HG03025 (cell line): ENCODE measurements around the gene TPCN1.

ENCODE experiments used
- ATAC-seq: cut with Tn5 transposase; IDR thresholded peaks from one replicate; pipeline ENCODE4 v1.9.1; 2021; ENCODE audit warnings: mild to moderate bottlenecking, moderate library complexity; ENCODE audit not compliant: unreplicated experiment, low FRiP score

The TPCN1 gene

DNA sequence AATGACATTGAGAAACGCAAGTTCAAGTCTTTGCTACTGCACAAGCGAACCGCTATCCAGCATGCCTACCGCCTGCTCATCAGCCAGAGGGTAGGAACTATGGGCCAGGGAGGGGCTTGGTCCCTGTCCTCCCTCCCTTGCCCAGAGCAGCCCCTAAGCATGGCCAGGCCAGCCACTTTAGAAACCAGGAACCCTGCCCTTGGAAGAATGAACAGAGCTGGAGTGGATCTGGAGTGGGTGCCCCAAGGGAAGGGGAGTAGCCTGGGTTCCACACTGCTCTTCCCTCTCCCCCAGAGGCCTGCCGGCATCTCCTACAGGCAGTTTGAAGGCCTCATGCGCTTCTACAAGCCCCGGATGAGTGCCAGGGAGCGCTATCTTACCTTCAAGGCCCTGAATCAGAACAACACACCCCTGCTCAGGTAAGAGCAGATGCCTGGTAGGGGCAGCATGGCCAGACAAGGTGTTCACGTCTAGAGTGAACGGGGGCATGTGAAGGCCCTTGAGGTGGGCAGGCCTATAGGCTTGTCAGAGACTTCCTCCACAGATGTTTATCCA, 55.8 kb downstream of the TPCN1 start:
- ATAC-seq: no peak

GRCh38 chr12:113277511-113277910, 56.2 kb downstream of the TPCN1 start:
- no peak for ATAC-seq

DNA sequence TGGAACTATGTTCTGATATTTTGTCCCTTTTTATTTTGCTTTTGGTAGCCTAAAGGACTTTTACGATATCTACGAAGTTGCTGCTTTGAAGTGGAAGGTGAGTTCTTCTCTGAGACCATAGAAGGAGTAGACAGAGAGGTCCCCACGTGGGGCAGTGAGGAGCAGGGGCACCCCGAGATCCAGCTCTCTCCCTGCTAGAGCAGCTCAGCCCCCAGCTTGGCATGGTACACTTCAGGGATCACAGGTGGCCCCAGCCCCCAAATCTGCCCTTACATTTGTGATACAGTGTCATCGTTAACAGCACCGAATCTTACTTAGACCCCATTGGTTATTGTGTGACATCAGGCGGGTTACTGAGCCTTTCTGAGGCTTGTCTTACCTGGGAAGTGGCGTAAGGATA, 56.9 kb downstream of the TPCN1 start:
- ATAC-seq: no peak

- ATAC-seq: no peak
Observed at GRCh38 chr12:113278633-113279032, 57.4 kb downstream of the TPCN1 start.

- no peak for ATAC-seq
Observed at GRCh38 chr12:113284751-113285150, 63.5 kb downstream of the TPCN1 start.

- ATAC-seq: no peak
Observed at GRCh38 chr12:113285679-113286610, 64.7 kb downstream of the TPCN1 start.

- ATAC-seq: no peak
Observed at GRCh38 chr12:113286712-113287111, 65.4 kb downstream of the TPCN1 start.

- no peak for ATAC-seq
Observed at GRCh38 chr12:113287146-113287898, 66.1 kb downstream of the TPCN1 start.

- no peak for ATAC-seq
Observed at GRCh38 chr12:113287899-113288282, 66.6 kb downstream of the TPCN1 start.

GRCh38 chr12:113289361-113289760, 68.1 kb downstream of the TPCN1 start:
- no peak for ATAC-seq

DNA sequence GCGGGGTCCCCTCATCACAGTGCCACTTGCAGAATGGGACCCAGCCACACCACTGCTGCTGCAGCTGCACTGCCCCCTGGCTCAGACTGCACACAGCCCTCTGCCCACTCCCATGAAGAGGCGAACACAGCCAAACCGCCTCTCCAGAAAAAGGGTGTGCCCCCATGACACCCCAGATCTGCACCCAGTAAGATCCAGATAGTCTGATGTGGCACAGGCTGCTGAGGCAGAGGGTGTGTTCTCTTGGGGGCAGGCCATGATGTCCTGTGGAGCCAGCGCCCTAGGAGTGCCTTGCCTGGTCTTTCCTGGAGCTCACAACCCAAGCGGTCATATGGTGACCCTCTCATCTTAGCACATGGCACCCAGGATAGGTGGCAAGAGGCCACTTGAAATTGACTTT, 69.2 kb downstream of the TPCN1 start:
- no peak for ATAC-seq

DNA sequence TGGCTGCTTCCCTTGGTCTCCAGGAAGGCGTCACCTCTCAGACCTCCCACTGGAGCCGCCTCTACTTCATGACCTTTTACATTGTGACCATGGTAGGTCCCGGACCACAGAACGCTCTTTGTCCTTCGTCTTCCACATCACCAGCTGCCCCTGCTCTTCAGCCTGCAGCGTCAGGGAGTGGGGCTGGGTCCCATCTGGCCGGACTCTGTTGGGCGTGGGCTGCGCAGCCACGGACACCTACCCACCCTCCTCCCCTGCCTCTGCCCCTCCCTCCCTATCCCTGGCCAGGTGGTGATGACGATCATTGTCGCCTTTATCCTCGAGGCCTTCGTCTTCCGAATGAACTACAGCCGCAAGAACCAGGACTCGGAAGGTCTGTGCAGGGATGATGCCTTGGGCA, 70.3 kb downstream of the TPCN1 start:
- ATAC-seq: no peak

- ATAC-seq: no peak
Observed at GRCh38 chr12:113292091-113292490, 70.8 kb downstream of the TPCN1 start.

- ATAC-seq: no peak
Observed at GRCh38 chr12:113292547-113292946, 71.3 kb downstream of the TPCN1 start.

GRCh38 chr12:113293100-113293499, 71.8 kb downstream of the TPCN1 start:
- no peak for ATAC-seq

DNA sequence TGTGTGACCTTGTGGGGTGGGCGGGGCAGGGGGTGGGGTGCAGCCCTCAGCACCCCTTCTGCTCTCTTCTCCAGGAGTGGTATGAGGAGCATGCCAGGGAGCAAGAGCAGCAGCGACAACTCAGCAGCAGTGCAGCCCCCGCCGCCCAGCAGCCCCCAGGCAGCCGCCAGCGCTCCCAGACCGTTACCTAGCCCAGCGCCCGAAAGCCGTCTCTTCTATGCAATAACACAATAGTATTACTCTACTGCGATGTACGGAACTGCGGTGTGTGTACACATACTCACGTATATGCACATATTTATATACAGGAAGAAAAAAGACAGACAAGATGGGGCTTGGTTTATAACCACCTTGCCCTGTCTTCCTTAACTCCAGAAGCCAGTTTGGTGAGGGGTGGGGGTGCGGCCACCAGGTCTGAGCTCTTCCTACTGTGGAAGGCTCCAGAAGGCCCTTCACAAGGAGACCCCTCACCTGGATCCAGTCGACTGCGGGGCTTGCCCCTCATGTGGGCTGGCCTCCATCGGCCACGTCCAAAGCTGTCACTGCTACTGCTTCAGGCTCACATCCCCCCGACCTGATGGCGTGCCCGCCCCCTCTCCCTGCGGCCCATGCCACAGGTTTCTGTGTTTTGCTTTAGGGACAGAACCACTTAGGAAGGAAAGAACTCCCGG, 74.8 kb downstream of the TPCN1 start:
- no peak for ATAC-seq

DNA sequence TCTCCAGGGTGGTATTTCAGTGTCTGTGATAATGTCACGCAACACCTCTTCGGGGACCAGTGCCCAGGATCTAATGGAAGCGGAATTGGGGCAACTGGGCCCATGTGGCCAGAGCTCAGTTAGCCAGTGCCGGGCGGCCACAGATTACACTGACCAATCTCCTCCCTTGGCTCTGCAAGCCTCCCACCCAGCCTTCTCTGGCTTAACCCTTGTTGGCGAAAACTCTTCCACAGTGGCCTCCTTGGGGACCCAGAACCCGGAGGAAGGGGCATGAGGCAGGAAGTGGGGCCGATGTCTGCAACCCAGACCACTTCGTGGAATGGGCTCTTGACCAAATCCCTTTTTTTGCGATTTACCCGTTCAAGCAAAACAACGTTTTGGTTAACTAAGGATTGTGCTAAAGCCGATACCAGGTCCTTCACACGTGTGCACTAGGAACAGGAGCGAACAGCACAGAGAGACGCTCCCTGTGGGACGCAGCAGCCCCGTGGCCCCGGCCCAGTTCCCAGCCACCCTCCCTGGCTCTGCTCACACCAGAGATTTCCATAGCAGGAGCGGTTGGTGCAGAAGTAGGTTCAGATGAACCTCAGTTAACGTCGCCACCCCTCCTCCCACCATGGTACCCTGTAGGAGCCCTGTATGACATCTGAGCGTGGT, 75.4 kb downstream of the TPCN1 start:
- no peak for ATAC-seq

DNA sequence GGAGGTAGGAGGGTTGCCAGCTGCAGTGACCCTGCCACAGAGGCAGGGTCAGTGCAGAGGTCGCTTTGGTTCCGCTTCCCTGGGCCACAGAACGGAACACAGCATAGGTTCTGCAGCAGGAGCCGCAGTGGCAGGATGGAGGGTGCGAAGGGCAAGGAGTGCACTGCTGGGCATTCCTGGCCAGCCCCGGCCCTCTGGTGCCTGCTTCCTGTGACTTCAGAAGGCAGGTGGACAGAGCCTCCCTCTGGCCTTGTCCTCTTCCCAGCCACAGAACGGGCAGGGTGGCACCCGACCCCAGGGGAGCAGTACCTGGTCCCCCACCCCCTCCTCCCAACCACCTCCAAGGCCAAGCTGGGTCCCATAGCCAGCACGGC, 75.9 kb downstream of the TPCN1 start:
- ATAC-seq: no peak

GRCh38 chr12:113297621-113298471, 76.6 kb downstream of the TPCN1 start:
- ATAC-seq: no peak

- ATAC-seq: no peak
Observed at GRCh38 chr12:113298472-113298817, 77.2 kb downstream of the TPCN1 start.
